ENCODE measurements around the gene NRIP2.

DNA sequence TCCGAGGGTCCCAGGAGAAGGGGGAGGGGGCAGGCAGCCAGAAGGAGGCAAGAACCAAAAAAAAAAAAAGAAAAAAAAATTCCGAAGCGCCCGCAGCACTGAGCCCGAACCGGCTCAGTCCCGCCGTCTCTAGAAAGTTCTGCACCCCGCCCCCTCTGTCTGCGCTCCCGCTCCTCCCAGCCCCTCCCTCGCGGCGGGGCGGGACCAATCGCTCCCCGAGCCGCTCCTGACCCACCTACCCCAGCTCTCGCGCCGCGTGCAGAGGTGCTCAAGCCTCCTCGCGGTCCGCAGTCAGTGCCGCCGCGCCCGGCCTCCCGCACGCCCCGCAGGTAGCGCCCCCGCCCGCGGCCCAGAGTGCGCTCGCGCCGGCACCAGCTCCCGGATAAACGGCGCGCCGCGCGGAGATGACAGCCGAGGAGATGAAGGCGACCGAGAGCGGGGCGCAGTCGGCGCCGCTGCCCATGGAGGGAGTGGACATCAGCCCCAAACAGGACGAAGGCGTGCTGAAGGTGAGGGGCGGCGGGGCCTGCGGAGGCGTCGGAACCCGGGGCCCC is 40.0 kb downstream of the NRIP2 start, which contains the start of gene FKBP4:
- TF ChIP-seq, protein P1, sequence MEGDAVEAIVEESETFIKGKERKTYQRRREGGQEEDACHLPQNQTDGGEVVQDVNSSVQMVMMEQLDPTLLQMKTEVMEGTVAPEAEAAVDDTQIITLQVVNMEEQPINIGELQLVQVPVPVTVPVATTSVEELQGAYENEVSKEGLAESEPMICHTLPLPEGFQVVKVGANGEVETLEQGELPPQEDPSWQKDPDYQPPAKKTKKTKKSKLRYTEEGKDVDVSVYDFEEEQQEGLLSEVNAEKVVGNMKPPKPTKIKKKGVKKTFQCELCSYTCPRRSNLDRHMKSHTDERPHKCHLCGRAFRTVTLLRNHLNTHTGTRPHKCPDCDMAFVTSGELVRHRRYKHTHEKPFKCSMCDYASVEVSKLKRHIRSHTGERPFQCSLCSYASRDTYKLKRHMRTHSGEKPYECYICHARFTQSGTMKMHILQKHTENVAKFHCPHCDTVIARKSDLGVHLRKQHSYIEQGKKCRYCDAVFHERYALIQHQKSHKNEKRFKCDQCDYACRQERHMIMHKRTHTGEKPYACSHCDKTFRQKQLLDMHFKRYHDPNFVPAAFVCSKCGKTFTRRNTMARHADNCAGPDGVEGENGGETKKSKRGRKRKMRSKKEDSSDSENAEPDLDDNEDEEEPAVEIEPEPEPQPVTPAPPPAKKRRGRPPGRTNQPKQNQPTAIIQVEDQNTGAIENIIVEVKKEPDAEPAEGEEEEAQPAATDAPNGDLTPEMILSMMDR (IDR thresholded peaks at IDR 0.05) = peak in 1 of 3 experiments; percentile 26
- TF ChIP-seq POLR2A (IDR thresholded peaks at IDR 0.05) = peak; percentile 69 to 92
- TF ChIP-seq POLR2AphosphoS5 (IDR thresholded peaks at IDR 0.05; ENCODE audit: insufficient read depth in 1 of 2, low read depth in 1 of 2) = peak; percentile 87 to 88
